ENCODE measurements around the gene STX18.

The STX18 gene

DNA sequence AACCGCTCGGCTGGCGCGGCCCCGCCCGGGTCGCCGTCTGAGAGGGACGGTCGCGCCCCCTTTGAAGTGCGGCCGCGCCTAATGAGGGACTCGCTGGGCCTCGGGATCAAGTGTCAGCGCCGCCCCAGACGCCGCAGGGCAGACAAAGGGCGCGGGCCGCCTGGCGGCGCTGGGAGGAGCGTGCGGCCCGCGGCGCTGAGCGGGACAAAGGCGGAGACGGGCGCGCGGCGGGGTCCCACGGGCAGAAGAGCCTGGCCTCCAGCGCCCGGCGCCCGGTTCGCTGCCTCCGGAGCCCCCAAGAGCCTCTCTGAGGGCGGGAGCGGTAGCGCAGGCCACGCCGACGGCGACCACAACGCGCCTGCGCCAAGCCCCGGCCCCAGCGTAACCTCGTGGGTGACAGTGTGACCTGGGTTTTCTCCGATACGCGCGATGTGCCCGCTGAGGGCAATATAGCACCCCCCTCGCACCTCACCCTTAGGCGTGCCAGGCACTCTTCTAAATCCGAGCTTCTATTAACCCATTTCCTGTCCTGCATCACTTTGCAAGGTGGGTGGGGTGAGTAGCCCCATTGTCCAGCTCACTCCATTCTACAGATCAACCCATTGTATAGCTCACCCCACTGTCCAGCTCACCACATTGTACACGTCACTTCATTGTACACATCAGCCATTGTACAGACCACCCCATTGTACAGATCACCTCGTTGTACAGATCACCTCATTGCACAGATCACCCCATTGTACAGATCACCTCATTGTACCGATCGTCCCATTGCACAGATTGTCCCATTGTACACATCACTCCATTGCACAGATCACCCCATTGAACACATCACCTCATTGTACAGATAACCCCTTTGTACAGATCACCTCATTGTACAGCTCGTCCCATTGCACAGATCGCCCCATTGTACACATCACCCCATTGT is 33.7 kb upstream of the STX18 start:
- H3K27me3 ChIP-seq (replicated peaks; ENCODE audit: insufficient read depth, low read length) = no peaks in the 10 kb centered on the region
- peak overlapping the region; percentile 77 for H3K4me2 ChIP-seq (ENCODE audit: low read depth, low read length)
- TF ChIP-seq, protein P1, sequence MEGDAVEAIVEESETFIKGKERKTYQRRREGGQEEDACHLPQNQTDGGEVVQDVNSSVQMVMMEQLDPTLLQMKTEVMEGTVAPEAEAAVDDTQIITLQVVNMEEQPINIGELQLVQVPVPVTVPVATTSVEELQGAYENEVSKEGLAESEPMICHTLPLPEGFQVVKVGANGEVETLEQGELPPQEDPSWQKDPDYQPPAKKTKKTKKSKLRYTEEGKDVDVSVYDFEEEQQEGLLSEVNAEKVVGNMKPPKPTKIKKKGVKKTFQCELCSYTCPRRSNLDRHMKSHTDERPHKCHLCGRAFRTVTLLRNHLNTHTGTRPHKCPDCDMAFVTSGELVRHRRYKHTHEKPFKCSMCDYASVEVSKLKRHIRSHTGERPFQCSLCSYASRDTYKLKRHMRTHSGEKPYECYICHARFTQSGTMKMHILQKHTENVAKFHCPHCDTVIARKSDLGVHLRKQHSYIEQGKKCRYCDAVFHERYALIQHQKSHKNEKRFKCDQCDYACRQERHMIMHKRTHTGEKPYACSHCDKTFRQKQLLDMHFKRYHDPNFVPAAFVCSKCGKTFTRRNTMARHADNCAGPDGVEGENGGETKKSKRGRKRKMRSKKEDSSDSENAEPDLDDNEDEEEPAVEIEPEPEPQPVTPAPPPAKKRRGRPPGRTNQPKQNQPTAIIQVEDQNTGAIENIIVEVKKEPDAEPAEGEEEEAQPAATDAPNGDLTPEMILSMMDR (IDR thresholded peaks at IDR 0.05; ENCODE audit: low read length) = peak; percentile 41
- TF ChIP-seq EZH2 (optimal IDR thresholded peaks at IDR 0.05; ENCODE audit: low read depth, low read length) (no peak), EZH2phosphoT487 (IDR thresholded peaks at IDR 0.05; ENCODE audit: low read length) (no peak)
- H3K9ac ChIP-seq (ENCODE audit: low read length) = peak overlapping the region; percentile 53
- H3K4me3 ChIP-seq (ENCODE audit: low read length) = peak overlapping the region; percentile 68
- peaks cover 6% of the 10 kb centered on the region; the same call in 1 of the 2 replicates for H3F3A ChIP-seq (ENCODE audit: insufficient read depth, low read length)
- peak overlapping the region; percentile 53 for H2AFZ ChIP-seq (ENCODE audit: low read length)
- no peaks in the 10 kb centered on the region for H3K36me3 ChIP-seq (replicated peaks; ENCODE audit: insufficient read depth, low read length)
- H3K9me2 ChIP-seq (replicated peaks; ENCODE audit: insufficient read depth, low read length) = no peaks in the 10 kb centered on the region
- peaks cover 13% of the 10 kb centered on the region; the same call in 1 of the 2 replicates for H3K4me1 ChIP-seq (ENCODE audit: low read length)
- no peaks in the 10 kb centered on the region for H3K9me3 ChIP-seq (replicated peaks; ENCODE audit: insufficient read depth, low read length)
- peak; percentile 59 for DNase-seq
- no peaks in the 10 kb centered on the region for H3K79me2 ChIP-seq (ENCODE audit: low read length)
- H4K20me1 ChIP-seq (ENCODE audit: insufficient read depth, low read length) = no peaks in the 10 kb centered on the region
- H3K27ac ChIP-seq (ENCODE audit: low read length) = peak overlapping the region; percentile 24; the same call in 1 of the 2 replicates

DNA sequence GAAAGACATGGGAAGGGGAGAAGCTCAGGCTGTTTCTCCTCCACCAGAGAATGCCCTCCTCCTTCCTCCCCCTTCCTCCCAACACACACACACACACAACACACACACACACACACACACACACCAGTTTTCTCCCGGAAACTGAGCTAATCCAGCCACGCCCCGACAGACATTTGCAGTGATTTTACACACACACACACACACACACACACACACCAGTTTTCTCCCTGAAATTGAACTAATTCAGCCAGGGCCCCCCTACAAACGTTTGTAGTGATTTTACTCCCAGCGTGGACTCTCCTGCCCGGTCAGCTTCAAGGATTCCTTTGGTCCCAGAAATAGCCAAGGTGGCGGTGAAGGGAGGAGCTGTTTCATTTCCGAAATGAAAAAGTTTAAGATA is 32.9 kb upstream of the STX18 start:
- Histone ChIP-seq H3K4me3 (ENCODE audit: low read length) (peak overlapping the region; percentile 68), H4K20me1 (ENCODE audit: insufficient read depth, low read length) (no peaks in the 10 kb centered on the region), H3K36me3 (replicated peaks; ENCODE audit: insufficient read depth, low read length) (no peaks in the 10 kb centered on the region), H3K9me3 (replicated peaks; ENCODE audit: insufficient read depth, low read length) (no peaks in the 10 kb centered on the region), H2AFZ (ENCODE audit: low read length) (peak overlapping the region; percentile 53), H3K4me1 (ENCODE audit: low read length) (peaks cover 13% of the 10 kb centered on the region; the same call in 1 of the 2 replicates), H3K9me2 (replicated peaks; ENCODE audit: insufficient read depth, low read length) (no peaks in the 10 kb centered on the region), H3K9ac (ENCODE audit: low read length) (peak overlapping the region; percentile 53), H3K4me2 (ENCODE audit: low read depth, low read length) (peak overlapping the region; percentile 77), H3K27me3 (replicated peaks; ENCODE audit: insufficient read depth, low read length) (no peaks in the 10 kb centered on the region), H3K79me2 (ENCODE audit: low read length) (no peaks in the 10 kb centered on the region), H3K27ac (ENCODE audit: low read length) (peak overlapping the region; percentile 24; the same call in 1 of the 2 replicates), H3F3A (ENCODE audit: insufficient read depth, low read length) (peaks cover 6% of the 10 kb centered on the region; the same call in 1 of the 2 replicates)
- DNase-seq = no peak
- TF ChIP-seq EZH2phosphoT487 (IDR thresholded peaks at IDR 0.05; ENCODE audit: low read length) (no peak), EZH2 (optimal IDR thresholded peaks at IDR 0.05; ENCODE audit: low read depth, low read length) (no peak)
- TF ChIP-seq, protein P1 (IDR thresholded peaks at IDR 0.05; ENCODE audit: low read length) = no peak

DNA sequence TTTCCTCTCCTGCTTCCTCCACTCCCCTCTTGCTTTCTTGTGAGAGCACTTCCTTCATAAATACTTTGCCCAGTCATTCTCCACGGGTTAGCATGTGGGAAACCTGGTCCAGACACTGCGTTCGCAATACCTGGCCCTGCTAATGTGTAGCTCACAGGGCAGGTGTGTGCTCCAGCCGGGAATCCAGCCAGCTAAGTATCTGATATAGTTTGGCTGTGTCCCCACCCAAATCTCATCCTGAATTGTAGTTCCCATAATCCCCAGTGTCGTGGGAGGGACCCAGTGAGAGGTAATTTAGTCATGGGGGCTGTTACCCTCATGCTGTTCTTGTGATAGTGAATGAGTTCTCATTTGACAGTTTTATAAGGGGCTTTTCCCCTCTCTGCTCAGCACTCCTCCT is 32.2 kb upstream of the STX18 start:
- peaks cover 13% of the 10 kb centered on the region; the same call in 1 of the 2 replicates for H3K4me1 ChIP-seq (ENCODE audit: low read length)
- no peaks in the 10 kb centered on the region for H4K20me1 ChIP-seq (ENCODE audit: insufficient read depth, low read length)
- H3K4me2 ChIP-seq (ENCODE audit: low read depth, low read length) = no peak overlapping the region
- no peak for DNase-seq
- no peaks in the 10 kb centered on the region for H3K79me2 ChIP-seq (ENCODE audit: low read length)
- H3K36me3 ChIP-seq (replicated peaks; ENCODE audit: insufficient read depth, low read length) = no peaks in the 10 kb centered on the region
- no peaks in the 10 kb centered on the region for H3K27me3 ChIP-seq (replicated peaks; ENCODE audit: insufficient read depth, low read length)
- TF ChIP-seq, protein P1 (IDR thresholded peaks at IDR 0.05; ENCODE audit: low read length) = no peak
- H3K9me3 ChIP-seq (replicated peaks; ENCODE audit: insufficient read depth, low read length) = no peaks in the 10 kb centered on the region
- H3K9me2 ChIP-seq (replicated peaks; ENCODE audit: insufficient read depth, low read length) = no peaks in the 10 kb centered on the region
- H3K27ac ChIP-seq (ENCODE audit: low read length) = no peak overlapping the region
- no peak overlapping the region for H2AFZ ChIP-seq (ENCODE audit: low read length)
- no peak overlapping the region for H3K4me3 ChIP-seq (ENCODE audit: low read length)
- H3K9ac ChIP-seq (ENCODE audit: low read length) = no peak overlapping the region
- H3F3A ChIP-seq (ENCODE audit: insufficient read depth, low read length) = peaks cover 6% of the 10 kb centered on the region; the same call in 1 of the 2 replicates
